Osteocyte (in vitro differentiated cells): ENCODE results near the gene GIGYF1. TPM values are rescaled to one million over a fixed set of nuclear protein-coding genes. Genes with fewer than 3 reads are reported as not detected.

Experiments
- DNase-seq: peaks from one replicate; pipeline ENCODE4 v3.0.0; 2021; ENCODE audit warnings: mixed read lengths; ENCODE audit not compliant: unreplicated experiment; ENCODE audit errors: extremely low spot score
- H3K27ac Mint-ChIP-seq: one replicate; pipeline ENCODE4 v1.8.0; 2021; ENCODE audit warnings: mild to moderate bottlenecking, mixed read lengths; ENCODE audit not compliant: unreplicated experiment
- H3K27me3 Mint-ChIP-seq: one replicate; pipeline ENCODE4 v1.8.0; 2021; ENCODE audit warnings: mixed read lengths; ENCODE audit not compliant: unreplicated experiment
- H3K36me3 Mint-ChIP-seq: one replicate; pipeline ENCODE4 v1.8.0; 2021; ENCODE audit warnings: mixed read lengths; ENCODE audit not compliant: unreplicated experiment
- H3K4me1 Mint-ChIP-seq: one replicate; pipeline ENCODE4 v1.8.0; 2021; ENCODE audit warnings: mixed read lengths; ENCODE audit not compliant: unreplicated experiment
- H3K4me3 Mint-ChIP-seq: one replicate; pipeline ENCODE4 v1.8.0; 2021; ENCODE audit warnings: mild to moderate bottlenecking, moderate library complexity, mixed read lengths; ENCODE audit not compliant: unreplicated experiment
- H3K9me3 Mint-ChIP-seq: one replicate; pipeline ENCODE4 v1.8.0; 2021; ENCODE audit warnings: mixed read lengths; ENCODE audit not compliant: unreplicated experiment
- total RNA-seq: library from RNA; stranded (reverse); gene quantifications from 2 replicates; pipeline ENCODE4 v1.2.1, GENCODE V29; 2021
- TF ChIP-seq, protein P1 (sequence below): fragments of 200-600 bp; sonication (generic); IDR thresholded peaks from 2 replicates; pipeline ENCODE4 v1.5.0; 2021; ENCODE audit warnings: antibody characterized with exemption, mild to moderate bottlenecking, moderate library complexity

The GIGYF1 gene
- total RNA-seq, 1 donor from 2014 or later = 64.6 TPM

DNA sequence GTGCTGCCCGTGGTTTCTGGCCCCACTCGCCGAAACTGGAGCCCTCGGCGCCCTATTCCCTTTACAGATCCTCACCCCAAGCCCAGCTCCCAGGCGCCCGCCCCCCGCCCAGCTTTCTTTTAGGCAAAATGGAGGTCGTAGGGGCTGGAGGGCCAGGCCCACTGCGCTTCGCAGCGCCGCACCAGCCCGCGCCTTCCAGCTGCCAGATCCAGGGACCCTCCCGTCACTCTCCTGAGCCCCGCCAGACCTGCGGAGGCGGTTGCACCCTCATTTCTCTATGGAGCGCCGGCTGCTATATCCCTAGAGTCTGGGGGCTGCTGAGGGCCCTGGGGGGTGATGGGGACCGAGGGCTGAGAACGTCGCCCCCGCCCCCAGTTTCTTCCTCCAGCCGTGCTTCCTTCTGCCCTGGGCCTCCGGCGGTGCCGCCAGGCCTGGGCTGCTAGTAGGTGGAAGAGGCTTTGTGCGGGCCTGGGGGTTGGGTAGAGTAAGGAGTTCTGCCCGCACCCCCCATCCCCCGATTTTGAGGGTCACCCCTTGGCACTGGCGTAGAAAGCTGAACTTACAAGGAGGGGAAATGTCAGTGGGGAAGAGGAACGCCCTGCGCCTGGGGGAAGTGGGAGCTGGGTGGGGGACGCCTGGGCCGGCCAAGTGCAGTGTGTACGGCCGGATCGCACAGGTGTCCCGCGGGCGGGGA is 19.5 kb downstream of the GIGYF1 start:
- no peaks in the 10 kb centered on the region for H3K9me3 Mint-ChIP-seq
- peak overlapping the region; percentile 94 for H3K4me3 Mint-ChIP-seq
- H3K36me3 Mint-ChIP-seq = peaks cover 10% of the 10 kb centered on the region
- H3K4me1 Mint-ChIP-seq = peaks cover 15% of the 10 kb centered on the region
- peak overlapping the region; percentile 90 for H3K27ac Mint-ChIP-seq
- H3K27me3 Mint-ChIP-seq = peaks cover 8% of the 10 kb centered on the region
- no peak for DNase-seq
- TF ChIP-seq, protein P1, sequence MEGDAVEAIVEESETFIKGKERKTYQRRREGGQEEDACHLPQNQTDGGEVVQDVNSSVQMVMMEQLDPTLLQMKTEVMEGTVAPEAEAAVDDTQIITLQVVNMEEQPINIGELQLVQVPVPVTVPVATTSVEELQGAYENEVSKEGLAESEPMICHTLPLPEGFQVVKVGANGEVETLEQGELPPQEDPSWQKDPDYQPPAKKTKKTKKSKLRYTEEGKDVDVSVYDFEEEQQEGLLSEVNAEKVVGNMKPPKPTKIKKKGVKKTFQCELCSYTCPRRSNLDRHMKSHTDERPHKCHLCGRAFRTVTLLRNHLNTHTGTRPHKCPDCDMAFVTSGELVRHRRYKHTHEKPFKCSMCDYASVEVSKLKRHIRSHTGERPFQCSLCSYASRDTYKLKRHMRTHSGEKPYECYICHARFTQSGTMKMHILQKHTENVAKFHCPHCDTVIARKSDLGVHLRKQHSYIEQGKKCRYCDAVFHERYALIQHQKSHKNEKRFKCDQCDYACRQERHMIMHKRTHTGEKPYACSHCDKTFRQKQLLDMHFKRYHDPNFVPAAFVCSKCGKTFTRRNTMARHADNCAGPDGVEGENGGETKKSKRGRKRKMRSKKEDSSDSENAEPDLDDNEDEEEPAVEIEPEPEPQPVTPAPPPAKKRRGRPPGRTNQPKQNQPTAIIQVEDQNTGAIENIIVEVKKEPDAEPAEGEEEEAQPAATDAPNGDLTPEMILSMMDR = no peak

DNA sequence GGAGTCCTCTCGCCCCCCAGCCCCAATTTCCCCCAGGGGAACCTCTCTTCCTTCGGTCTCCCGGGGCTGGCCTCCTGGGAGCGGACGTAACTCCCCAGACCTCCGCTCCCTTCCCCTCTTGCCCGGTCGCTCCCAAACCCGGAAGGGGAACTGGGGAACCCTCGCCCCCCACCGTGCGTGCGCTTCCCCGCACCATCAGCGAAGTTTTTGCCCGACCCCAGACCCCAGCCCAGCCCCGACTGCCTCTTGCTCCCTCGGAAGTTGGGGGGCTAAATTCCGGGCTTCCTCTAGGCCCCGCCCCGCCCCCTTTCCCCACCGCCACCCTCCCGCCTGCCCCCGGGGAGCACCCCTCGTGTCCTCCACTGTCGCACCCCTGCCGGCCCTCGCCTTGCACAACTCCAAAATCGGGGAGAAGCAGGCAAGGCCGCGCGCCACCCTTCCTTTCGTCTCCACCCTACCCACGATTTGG is 20.1 kb downstream of the GIGYF1 start:
- Mint-ChIP-seq H3K36me3 (peaks cover 6% of the 10 kb centered on the region), H3K27me3 (peaks cover 11% of the 10 kb centered on the region), H3K4me3 (peak overlapping the region; percentile 94), H3K4me1 (peaks cover 12% of the 10 kb centered on the region), H3K9me3 (no peaks in the 10 kb centered on the region), H3K27ac (peak overlapping the region; percentile 90)
- DNase-seq = no peak
- TF ChIP-seq, protein P1 = no peak

DNA sequence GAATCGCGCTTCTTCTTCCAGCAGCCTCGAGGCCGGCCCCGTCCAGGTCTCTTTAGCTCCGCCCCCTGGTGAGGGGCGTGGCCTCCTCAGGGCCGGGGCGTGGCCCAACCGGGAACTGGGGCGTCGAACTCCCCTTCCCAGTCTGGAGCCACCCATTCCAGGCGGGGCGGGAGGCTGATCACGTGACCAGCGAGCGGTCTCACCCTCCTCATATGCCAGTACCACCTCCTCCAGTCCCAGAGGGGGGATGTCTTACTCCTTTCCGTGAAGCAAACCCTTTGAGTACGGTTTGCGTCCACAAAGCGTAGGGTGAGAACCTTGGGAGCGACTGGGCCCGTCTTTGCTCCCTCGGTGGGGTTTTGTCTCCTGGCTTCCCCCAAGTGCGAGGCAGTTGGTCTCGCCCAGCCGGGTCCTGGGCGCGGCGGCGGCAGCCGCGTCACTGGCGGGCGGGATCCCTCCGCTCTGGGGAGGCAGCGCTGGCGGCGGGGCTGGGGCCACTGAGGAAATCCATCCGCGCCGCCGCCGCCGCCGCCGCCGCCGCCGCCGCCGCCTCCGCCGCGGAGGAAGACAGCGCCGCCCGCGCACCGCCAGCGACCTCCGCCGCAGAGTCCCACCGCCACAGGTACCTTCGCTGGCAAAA is 20.6 kb downstream of the GIGYF1 start, which contains the start of gene GNB2:
TSS of gene GNB2 (plus strand) at position 439 of the 640 bp plus-strand sequence. CDS start 2,526 bp downstream, outside the sequence.
- Mint-ChIP-seq H3K4me3 (peak within 1 kb of the TSS; percentile 94), H3K36me3 (peaks cover 4% of the 10 kb centered on the region), H3K4me1 (peaks cover 12% of the 10 kb centered on the region), H3K27ac (peak within 1 kb of the TSS; percentile 97), H3K27me3 (peaks cover 11% of the 10 kb centered on the region), H3K9me3 (no peaks in the 10 kb centered on the region)
- peak; percentile 100 for DNase-seq
- TF ChIP-seq, protein P1 = no peak

DNA sequence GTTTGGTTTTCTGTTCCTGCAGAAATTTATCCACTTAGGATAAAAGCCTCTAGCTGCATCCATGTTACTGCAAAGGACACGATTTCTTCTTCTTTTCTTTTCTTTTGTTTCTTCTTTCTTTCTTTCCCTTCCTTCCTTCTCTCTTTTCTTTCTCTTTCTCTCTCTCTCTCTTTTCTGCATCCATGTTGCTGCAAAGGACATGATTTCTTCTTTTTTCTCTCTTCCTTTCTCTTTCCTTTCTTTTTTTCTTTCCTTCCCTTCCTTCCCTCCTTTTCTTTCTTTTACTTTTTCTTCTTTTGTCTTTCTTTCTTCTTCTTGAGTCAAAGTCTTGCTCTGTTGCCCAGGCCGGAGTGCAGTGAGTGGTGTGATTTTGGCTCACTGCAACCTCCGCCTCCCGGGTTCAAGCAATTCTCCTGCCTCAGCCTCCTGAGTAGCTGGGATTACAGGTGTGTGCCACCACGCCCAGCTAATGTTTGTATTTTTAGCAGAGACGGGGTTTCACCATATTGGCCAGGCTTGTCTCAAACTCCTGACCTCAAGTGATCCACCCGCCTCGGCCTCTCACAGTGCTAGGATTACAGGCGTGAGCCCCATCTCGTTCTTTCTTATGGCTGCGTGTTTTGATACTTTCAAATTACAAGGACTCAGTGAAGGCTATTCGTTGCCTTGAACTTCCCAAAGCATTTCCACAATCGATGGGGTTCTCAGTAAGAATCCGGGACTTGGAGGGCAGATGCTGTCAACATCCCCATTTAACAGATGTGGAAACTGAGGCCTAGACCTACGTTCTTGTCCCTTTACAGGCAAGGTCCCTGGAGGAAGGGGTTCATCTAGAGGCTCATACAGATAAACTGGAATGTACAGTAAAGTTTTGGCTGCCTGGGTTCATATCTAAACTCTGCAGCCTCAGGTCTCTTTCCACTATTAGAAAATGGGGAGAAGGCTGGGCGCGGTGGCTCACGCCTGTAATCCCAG is 22.4 kb downstream of the GIGYF1 start:
- TF ChIP-seq, protein P1 = no peak
- Mint-ChIP-seq H3K4me1 (peaks cover 8% of the 10 kb centered on the region), H3K4me3 (no peak overlapping the region), H3K9me3 (no peaks in the 10 kb centered on the region), H3K27ac (no peak overlapping the region), H3K27me3 (peaks cover 19% of the 10 kb centered on the region), H3K36me3 (no peaks in the 10 kb centered on the region)
- no peak for DNase-seq
